ENCODE results near the gene PIGBOS1.

PIGBOS1 gene

GRCh38 chr15:55279100-55279745 lies 39.7 kb downstream of the PIGBOS1 start:
- Histone ChIP-seq H4K20me1 (ENCODE audit: insufficient read depth, low read length) (no peaks in the 10 kb centered on the region), H3K27me3 (ENCODE audit: insufficient read depth, low read length) (no peaks in the 10 kb centered on the region), H3K9ac (ENCODE audit: low read length) (no peak overlapping the region; the same call in 1 of the 2 replicates), H3K9me2 (ENCODE audit: low read depth, low read length) (no peaks in the 10 kb centered on the region), H3K79me2 (ENCODE audit: insufficient read depth, low read length) (peaks cover 12% of the 10 kb centered on the region; the same call in 1 of the 2 replicates), H3K4me1 (ENCODE audit: insufficient read depth, low read length, severe bottlenecking) (peaks cover 31% of the 10 kb centered on the region), H3K4me3 (ENCODE audit: low read depth, low read length, poor library complexity, severe bottlenecking) (no peak overlapping the region), H3K9me3 (ENCODE audit: low read length) (no peaks in the 10 kb centered on the region), H3F3A (ENCODE audit: insufficient read depth, low read length) (no peaks in the 10 kb centered on the region), H2AFZ (ENCODE audit: low read length) (no peak overlapping the region), H3K4me2 (ENCODE audit: low read length) (peak overlapping the region; percentile 12; the same call in 1 of the 2 replicates), H3K27ac (ENCODE audit: low read depth, low read length, poor library complexity, severe bottlenecking) (peak overlapping the region; percentile 62), H3K36me3 (ENCODE audit: insufficient read depth, low read length) (no peaks in the 10 kb centered on the region)
- TF ChIP-seq CTCF (IDR thresholded peaks at IDR 0.05; ENCODE audit: low read length) = no peak

DNA sequence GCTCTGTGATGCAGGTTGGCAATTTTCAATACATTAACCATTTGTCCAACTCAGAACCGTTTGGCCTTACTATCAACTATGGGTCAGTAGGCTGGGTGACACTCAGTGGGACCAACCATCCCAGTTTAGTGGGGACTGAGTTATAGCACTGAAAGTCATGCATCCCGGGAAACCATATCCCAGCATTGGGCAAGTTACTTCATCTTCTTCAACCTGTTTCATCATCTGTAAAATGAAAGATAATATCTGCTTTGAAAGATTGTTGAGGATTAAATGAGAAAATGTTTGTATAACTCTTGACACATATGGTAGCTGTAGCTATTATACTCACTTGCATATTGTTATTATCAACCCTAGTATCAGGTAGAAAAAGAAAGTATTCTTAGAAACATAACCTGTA lies 41.2 kb downstream of the PIGBOS1 start:
- Histone ChIP-seq H3K27ac (ENCODE audit: low read depth, low read length, poor library complexity, severe bottlenecking) (peak overlapping the region; percentile 38), H3K79me2 (ENCODE audit: insufficient read depth, low read length) (peaks cover 11% of the 10 kb centered on the region; the same call in 1 of the 2 replicates), H2AFZ (ENCODE audit: low read length) (no peak overlapping the region), H3K27me3 (ENCODE audit: insufficient read depth, low read length) (no peaks in the 10 kb centered on the region), H3K4me3 (ENCODE audit: low read depth, low read length, poor library complexity, severe bottlenecking) (no peak overlapping the region), H3K4me2 (ENCODE audit: low read length) (peak overlapping the region; percentile 24; the same call in 1 of the 2 replicates), H4K20me1 (ENCODE audit: insufficient read depth, low read length) (no peaks in the 10 kb centered on the region), H3K9me2 (ENCODE audit: low read depth, low read length) (no peaks in the 10 kb centered on the region), H3F3A (ENCODE audit: insufficient read depth, low read length) (no peaks in the 10 kb centered on the region), H3K9me3 (ENCODE audit: low read length) (0 out of 2 replicates have a peak, but pooled peaks cover 3% of the 10 kb centered on the region), H3K9ac (ENCODE audit: low read length) (no peak overlapping the region), H3K4me1 (ENCODE audit: insufficient read depth, low read length, severe bottlenecking) (peaks cover 31% of the 10 kb centered on the region), H3K36me3 (ENCODE audit: insufficient read depth, low read length) (no peaks in the 10 kb centered on the region)
- TF ChIP-seq EZH2 (IDR thresholded peaks at IDR 0.05; ENCODE audit: borderline replicate concordance, low read length) (no peak), CTCF (IDR thresholded peaks at IDR 0.05; ENCODE audit: low read length) (no peak)

DNA sequence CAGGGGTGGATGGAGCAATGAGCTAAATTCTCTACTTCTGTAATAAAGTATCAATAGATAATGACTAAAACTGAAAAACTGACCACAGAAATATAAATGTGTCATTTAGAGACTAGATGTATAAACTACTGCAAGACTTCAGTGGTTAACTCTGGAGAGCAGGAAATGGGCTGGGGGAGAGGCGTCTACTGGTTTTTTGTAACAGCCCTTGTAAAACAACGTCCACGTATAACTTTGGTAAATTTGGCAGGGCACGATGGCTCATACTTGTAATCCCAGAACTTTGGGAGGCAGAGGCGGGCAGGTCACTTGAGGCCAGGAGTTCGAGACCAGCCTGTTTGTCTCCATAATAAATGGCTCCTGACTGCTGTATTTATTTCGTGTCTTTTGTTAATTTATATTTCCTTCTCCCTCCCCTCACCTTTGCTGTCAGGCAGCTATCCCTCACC lies 41.8 kb downstream of the PIGBOS1 start:
- no peak overlapping the region for H3K4me3 ChIP-seq (ENCODE audit: low read depth, low read length, poor library complexity, severe bottlenecking)
- H3K27ac ChIP-seq (ENCODE audit: low read depth, low read length, poor library complexity, severe bottlenecking) = peak overlapping the region; percentile 38
- peaks cover 14% of the 10 kb centered on the region; the same call in 1 of the 2 replicates for H3K79me2 ChIP-seq (ENCODE audit: insufficient read depth, low read length)
- H3K9me2 ChIP-seq (ENCODE audit: low read depth, low read length) = no peaks in the 10 kb centered on the region
- H3K27me3 ChIP-seq (ENCODE audit: insufficient read depth, low read length) = no peaks in the 10 kb centered on the region
- H3K36me3 ChIP-seq (ENCODE audit: insufficient read depth, low read length) = no peaks in the 10 kb centered on the region
- TF ChIP-seq EZH2 (IDR thresholded peaks at IDR 0.05; ENCODE audit: borderline replicate concordance, low read length) (no peak), CTCF (IDR thresholded peaks at IDR 0.05; ENCODE audit: low read length) (no peak)
- H3F3A ChIP-seq (ENCODE audit: insufficient read depth, low read length) = no peaks in the 10 kb centered on the region
- H3K4me1 ChIP-seq (ENCODE audit: insufficient read depth, low read length, severe bottlenecking) = peaks cover 31% of the 10 kb centered on the region
- H3K9me3 ChIP-seq (ENCODE audit: low read length) = 0 out of 2 replicates have a peak, but pooled peaks cover 3% of the 10 kb centered on the region
- no peaks in the 10 kb centered on the region for H4K20me1 ChIP-seq (ENCODE audit: insufficient read depth, low read length)
- H3K9ac ChIP-seq (ENCODE audit: low read length) = no peak overlapping the region
- H3K4me2 ChIP-seq (ENCODE audit: low read length) = peak overlapping the region; percentile 24; the same call in 1 of the 2 replicates
- no peak overlapping the region for H2AFZ ChIP-seq (ENCODE audit: low read length)
